ENCODE measurements around the gene TMC8.

GRCh38 chr17:78122216-78122930 lies 8.2 kb upstream of the TMC8 start:
- TF ChIP-seq CTCF (conservative IDR thresholded peaks at IDR 0.05 in 1 of 2, IDR thresholded peaks at IDR 0.05 in 1 of 2; ENCODE audit: low read depth in 1 of 2, low read length in 2 of 2): no peak
- no peak for TF ChIP-seq EZH2 (IDR thresholded peaks at IDR 0.05; ENCODE audit: low read length, missing control alignments)

Data from fibroblast of lung (primary cell).